KOPT-K1 (cell line): ENCODE results near the gene MPDU1.
"Not testable (repeated sequence)": the region's sequence is repeated elsewhere in the genome, so short reads cannot be mapped to it uniquely, and the experiment has no call there.

ENCODE experiments used
- H3K27ac ChIP-seq: fragments of 200-600 bp; sonication (generic); 2 replicates; pipeline ENCODE4 v1.5.1; 2016; ENCODE audit warnings: antibody characterized with exemption, mild to moderate bottlenecking, low read depth, low read length; ENCODE audit not compliant: poor library complexity, severe bottlenecking
- H3K36me3 ChIP-seq: fragments of 200-600 bp; sonication (generic); 2 replicates; pipeline ENCODE4 v1.5.1; 2017; ENCODE audit warnings: antibody characterized with exemption, mild to moderate bottlenecking, low read length, moderate library complexity; ENCODE audit not compliant: insufficient read depth
- H3K9me3 ChIP-seq: fragments of 200-600 bp; sonication (generic); 2 replicates; pipeline ENCODE4 v1.5.1; 2017; ENCODE audit warnings: antibody characterized with exemption, low read length, mild to moderate bottlenecking; ENCODE audit not compliant: insufficient read depth, poor library complexity, severe bottlenecking

Gene MPDU1

DNA sequence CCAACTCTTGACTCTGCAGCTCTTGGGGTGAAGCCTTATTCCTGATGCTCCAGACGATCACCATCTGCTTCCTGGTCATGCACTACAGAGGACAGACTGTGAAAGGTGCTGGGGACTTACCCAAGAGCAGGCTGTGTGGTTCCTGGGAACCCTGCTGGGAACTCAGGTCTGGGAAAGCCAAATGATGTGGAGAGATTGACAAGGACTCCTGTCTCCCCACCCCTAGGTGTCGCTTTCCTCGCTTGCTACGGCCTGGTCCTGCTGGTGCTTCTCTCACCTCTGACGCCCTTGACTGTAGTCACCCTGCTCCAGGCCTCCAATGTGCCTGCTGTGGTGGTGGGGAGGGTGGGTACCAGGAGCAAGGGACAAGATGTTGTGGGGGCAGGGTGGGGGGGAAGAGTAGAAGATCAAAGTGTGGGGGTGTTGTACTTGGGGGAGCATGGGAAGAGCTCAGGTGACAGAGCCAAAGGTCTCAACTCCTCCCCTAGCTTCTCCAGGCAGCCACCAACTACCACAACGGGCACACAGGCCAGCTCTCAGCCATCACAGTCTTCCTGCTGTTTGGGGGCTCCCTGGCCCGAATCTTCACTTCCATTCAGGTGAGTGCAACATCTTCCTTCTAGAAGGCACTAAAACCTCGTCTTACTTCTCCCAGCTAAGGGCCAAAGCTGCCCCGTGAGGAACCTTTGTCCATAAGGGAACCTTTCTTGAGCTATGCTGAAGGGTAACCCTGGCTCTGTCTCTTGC, 3.2 kb downstream of the MPDU1 start:
- Histone ChIP-seq H3K27ac (no peak overlapping the region), H3K9me3 (no peaks in the 10 kb centered on the region), H3K36me3 (peaks cover 69% of the 10 kb centered on the region)

DNA sequence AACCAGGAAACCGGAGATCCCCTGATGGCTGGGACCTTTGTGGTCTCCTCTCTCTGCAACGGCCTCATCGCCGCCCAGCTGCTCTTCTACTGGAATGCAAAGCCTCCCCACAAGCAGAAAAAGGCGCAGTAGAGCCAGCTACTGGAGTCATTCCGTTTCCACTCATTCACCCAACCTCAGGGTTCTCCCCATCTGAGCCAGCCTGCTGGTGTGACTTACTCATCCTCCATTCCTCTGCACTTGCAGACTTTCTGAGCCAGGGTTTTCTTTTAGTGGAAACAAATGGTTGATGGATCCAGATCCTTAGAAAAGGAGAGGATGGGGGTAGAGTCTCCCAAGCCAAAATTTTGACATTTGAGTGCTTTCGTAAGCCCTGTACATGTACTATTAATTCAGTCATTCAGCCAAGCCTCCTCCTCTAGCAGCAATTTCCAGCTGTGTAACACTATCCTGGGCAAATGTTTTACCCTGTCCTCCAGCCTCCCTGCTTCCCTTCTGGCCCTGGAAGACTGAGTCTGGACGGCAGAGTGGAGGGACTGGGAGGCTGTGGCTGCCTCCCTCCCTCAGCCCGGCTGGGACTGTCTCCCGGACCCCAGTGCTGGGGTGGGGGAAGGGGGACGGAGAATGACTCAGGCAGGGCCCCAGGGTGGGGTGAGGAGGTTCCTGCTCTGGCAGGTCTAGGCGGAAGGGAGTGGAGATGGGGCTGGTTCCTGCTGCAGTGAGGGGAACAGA, 3.9 kb downstream of the MPDU1 start:
- Histone ChIP-seq H3K36me3 (peaks cover 71% of the 10 kb centered on the region), H3K9me3 (no peaks in the 10 kb centered on the region), H3K27ac (no peak overlapping the region)

- Histone ChIP-seq H3K9me3 (no peaks in the 10 kb centered on the region), H3K27ac (no peak overlapping the region), H3K36me3 (peaks cover 81% of the 10 kb centered on the region)
These were observed 5.0 kb downstream of the MPDU1 start for GRCh38 chr17:7588553-7589203.

GRCh38 chr17:7589204-7589868, 5.7 kb downstream of the MPDU1 start:
- H3K27ac ChIP-seq = no peak overlapping the region
- no peaks in the 10 kb centered on the region for H3K9me3 ChIP-seq
- peaks cover 88% of the 10 kb centered on the region for H3K36me3 ChIP-seq

- Histone ChIP-seq H3K27ac (no peak within 1 kb of the TSS), H3K36me3 (peaks cover 95% of the 10 kb centered on the region), H3K9me3 (no peaks in the 10 kb centered on the region)
These were observed 6.4 kb downstream of the MPDU1 start, which contains the start of gene SOX15 for GRCh38 chr17:7589891-7590691. Gene SOX15 (minus strand): TSS chr17:7590094. CDS start chr17:7589676, 418 bp downstream.

DNA sequence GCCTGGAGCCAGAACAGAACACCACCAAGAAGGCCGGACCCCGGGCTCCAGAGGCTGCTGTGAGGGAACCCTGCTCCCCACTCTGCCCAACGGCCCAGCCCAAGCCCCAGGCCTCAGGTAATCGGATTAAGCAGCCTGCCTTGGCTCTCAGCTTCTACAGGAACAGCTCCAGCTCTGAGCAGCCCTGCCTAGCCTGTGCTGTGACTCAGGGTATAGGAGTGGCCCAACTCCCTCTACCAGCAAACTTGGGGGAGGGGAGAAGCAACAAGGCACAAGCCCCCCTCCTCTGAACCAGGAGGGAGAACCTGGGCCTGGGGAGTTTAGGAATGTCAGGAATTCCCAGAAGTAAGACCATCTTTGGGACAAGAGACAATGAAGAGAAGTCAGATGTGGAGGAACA, 7.1 kb downstream of the MPDU1 start:
- no peaks in the 10 kb centered on the region for H3K9me3 ChIP-seq
- peaks cover 99% of the 10 kb centered on the region for H3K36me3 ChIP-seq
- H3K27ac ChIP-seq = no peak overlapping the region

DNA sequence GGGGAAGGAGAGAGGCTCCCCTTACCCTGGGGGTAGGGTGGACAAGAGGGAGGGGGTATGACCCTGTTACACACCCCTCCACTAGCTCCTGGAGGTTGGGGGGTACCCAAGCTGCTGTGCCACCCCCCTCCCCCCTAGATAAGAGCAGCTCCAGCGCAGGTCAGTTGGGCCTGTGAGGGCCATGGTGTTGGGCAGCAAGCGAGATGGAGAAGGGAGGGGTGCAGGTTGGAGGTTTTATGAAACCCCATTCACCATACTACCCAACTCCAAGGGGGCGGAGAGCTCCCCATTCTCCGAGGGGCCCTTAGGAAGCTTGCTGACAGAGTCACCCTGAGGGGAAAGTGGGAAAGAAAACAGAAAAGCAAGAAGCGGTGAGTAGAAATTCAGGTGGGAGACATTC, 7.9 kb downstream of the MPDU1 start:
- Histone ChIP-seq H3K27ac (no peak overlapping the region), H3K9me3 (no peaks in the 10 kb centered on the region), H3K36me3 (peaks cover 100% of the 10 kb centered on the region)

GRCh38 chr17:7592422-7593021, 8.9 kb downstream of the MPDU1 start:
- Histone ChIP-seq H3K36me3 (peaks cover 100% of the 10 kb centered on the region), H3K9me3 (no peaks in the 10 kb centered on the region), H3K27ac (no peak overlapping the region)

GRCh38 chr17:7593296-7593695, 9.6 kb downstream of the MPDU1 start:
- Histone ChIP-seq H3K27ac (no peak overlapping the region), H3K36me3 (peaks cover 94% of the 10 kb centered on the region), H3K9me3 (no peaks in the 10 kb centered on the region)

- H3K27ac ChIP-seq, H3K9me3 ChIP-seq: not testable (repeated sequence)
- peaks cover 94% of the 10 kb centered on the region for H3K36me3 ChIP-seq
These were observed 13.9 kb downstream of the MPDU1 start for GRCh38 chr17:7597561-7597960.

DNA sequence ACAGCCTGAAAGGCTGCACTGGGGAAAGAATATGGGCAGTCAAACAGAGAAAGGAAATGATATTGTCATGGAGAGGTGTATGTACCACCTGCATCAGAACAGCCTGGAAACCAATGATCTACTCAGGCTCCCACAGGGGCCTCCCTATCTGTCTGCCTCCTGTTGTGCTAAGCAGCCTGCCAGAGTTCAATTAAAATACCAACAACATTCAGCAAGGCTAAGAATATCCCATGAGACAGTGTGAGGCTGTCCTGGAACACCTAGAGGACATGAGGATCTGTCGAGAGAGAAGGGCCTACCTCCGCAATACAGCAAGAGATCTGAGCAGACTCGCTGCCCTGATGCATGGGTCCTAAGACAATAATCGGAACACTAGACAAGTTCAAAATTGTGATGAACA, 22.6 kb downstream of the MPDU1 start:
- H3K27ac ChIP-seq = no peak overlapping the region
- H3K9me3 ChIP-seq = no peaks in the 10 kb centered on the region
- peaks cover 68% of the 10 kb centered on the region for H3K36me3 ChIP-seq

DNA sequence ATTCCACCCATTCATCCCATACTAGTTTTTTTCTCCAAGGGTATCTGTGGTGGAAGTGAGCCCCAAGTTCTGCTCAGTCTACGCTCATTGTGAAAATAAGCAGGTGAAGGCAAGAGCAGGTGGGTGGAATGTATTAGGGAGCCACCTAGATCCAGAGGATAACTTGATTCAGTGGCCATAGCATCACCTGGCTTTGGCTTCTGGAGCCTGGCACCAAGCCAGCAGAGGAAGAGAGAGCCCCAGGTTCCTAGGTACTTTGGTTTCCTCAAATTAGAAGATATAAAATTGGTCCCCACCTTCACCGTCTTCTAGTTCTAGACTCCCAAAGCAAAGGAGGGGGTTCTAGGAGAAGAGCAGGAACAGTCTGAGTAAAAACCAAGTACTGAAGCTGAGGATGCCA, 27.0 kb downstream of the MPDU1 start:
- no peaks in the 10 kb centered on the region for H3K9me3 ChIP-seq
- H3K27ac ChIP-seq = no peak overlapping the region
- peaks cover 37% of the 10 kb centered on the region for H3K36me3 ChIP-seq

DNA sequence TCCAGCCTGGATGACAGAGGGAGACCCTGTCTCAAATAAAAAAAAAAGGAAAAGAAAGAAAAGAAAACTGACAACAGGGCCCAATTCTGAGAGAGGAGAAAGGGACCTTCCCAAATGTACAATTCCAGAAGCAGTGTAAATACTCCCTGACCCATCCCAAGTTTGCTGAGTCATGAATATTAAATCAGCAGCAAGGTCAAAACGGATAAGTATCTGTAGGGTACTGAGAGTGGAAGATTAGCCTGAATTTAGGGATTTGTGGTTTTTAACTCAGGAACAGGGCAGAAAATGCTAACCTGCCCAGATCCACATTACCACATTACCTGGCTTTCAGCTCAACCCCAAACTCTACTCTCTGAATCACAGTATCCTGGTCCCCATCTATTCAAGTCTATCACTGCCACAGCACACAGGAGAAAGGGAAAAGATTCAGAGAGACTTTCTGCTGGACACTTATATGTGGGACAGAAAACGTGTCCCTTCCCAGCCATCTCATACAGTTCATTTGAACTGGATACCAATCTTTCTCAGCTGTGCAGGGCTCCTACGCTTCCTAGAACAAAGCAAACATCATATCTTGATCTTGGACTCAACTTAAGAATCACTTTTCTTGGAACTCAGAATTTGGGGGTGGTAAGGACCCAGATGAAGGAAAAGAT, 28.1 kb downstream of the MPDU1 start:
- H3K27ac ChIP-seq = no peak overlapping the region
- H3K9me3 ChIP-seq = no peaks in the 10 kb centered on the region
- peaks cover 29% of the 10 kb centered on the region for H3K36me3 ChIP-seq

GRCh38 chr17:7612294-7612640, 28.6 kb downstream of the MPDU1 start:
- Histone ChIP-seq H3K36me3 (peaks cover 29% of the 10 kb centered on the region), H3K9me3 (no peaks in the 10 kb centered on the region), H3K27ac (no peak overlapping the region)
